Right lobe of liver (tissue), 6 donors: Measurements from ENCODE around the gene TGM6. TPM values are rescaled to one million over a fixed set of nuclear protein-coding genes. Genes with fewer than 3 reads are reported as not detected.
A peak's percentile ranks its signal among the peaks of the same experiment; 100 is the strongest.

Source experiments
- ATAC-seq, 4 donors: fragments of 200-7000 bp; cut with Tn5 transposase; one replicate each; pipeline ENCODE4 v1.9.1; 2020; ENCODE audit warnings: mild to moderate bottlenecking in 4 of 4, moderate library complexity in 4 of 4
- DNase-seq, 3 donors: peaks; one replicate each; pipeline ENCODE4 v3.0.0-alpha.2; 2020
- H3K27ac ChIP-seq, 3 donors: fragments of 200-600 bp; one replicate each; pipeline ENCODE4 v1.8.0; 2022
- H3K27me3 ChIP-seq, 2 donors: fragments of 200-600 bp; one replicate each; pipeline ENCODE4 v1.8.0; 2022
- H3K36me3 ChIP-seq, 4 donors: fragments of 200-600 bp; sonication (generic) in 1 of 4; one replicate each; pipeline versions ENCODE4 v1.5.1 to v1.8.0; 2017 to 2022; ENCODE audit warnings: control low read depth in 1 of 4
- H3K4me1 ChIP-seq, 4 donors: fragments of 200-600 bp; sonication (generic) in 1 of 4; one replicate each; pipeline versions ENCODE4 v1.5.1 to v1.8.0; 2017 to 2022; ENCODE audit warnings: control low read depth in 1 of 4
- H3K4me3 ChIP-seq, 3 donors: fragments of 200-600 bp; one replicate each; pipeline ENCODE4 v1.8.0; 2022
- H3K9me3 ChIP-seq, 4 donors: fragments of 200-600 bp; sonication (generic) in 1 of 4; one replicate each; pipeline versions ENCODE4 v1.5.1 to v1.8.0; 2017 to 2022; ENCODE audit warnings: control low read depth in 1 of 4
- POLR2A ChIP-seq: fragments of 450-650 bp; IDR thresholded peaks from one replicate; pipeline ENCODE4 v1.6.1; 2017; ENCODE audit warnings: antibody characterized with exemption, mild to moderate bottlenecking
- WGBS: methylation state at CpG from one replicate; pipeline ENCODE4 v1.1.6; 2018; ENCODE audit warnings: low coverage, low lambda C conversion rate; ENCODE audit not compliant: insufficient coverage; ENCODE audit errors: missing lambda C conversion rate; 5-methylcytosine and 5-hydroxymethylcytosine counted together
- intact Hi-C, 2 donors: fragments of 100-400 bp; cut with DNase I; formaldehyde crosslinking; loops; one replicate each; pipeline versions ENCODE4 v1.11.2 to v1.14.1; 2022
- small RNA-seq, 2 experiments: library from RNA; depleted of rRNA; stranded (forward); fragments of <200 nt; gene quantifications; one replicate each; pipeline ENCODE3, GENCODE V24; 2016
- total RNA-seq, 6 experiments: library from RNA; depleted of rRNA in 2 of 6; stranded (reverse); fragments of >200 nt in 2 of 6; fragmentation: NEBNext Ultra II Directional in 3 of 6; extraction: Animal tissue kit (Norgen Biotek cat#: 25700) in 3 of 6; gene quantifications; one replicate each; pipeline versions ENCODE4 v1.1.0 to v1.2.4, GENCODE V29; 2016 to 2023
- TF ChIP-seq, protein P1 (sequence below), 4 donors: fragments of 200-600 bp in 3 of 4; fragments of 450-650 bp in 1 of 4; IDR thresholded peaks; one replicate each; pipeline versions ENCODE4 v1.5.1 to v1.8.0; 2016 to 2022; ENCODE audit warnings: antibody characterized with exemption in 4 of 4, mild to moderate bottlenecking in 2 of 4
- donor health status: DM: no; HTN: yes; CAD: no.
- donor health status: DM: no; HTN: no; CAD: no.
- donor health status: DM: no; HTN: no; CAD: no.
- donor health status: DM: no; HTN: yes; CAD: no.
- donor health status: DM: no; HTN: yes; CAD: no.

The TGM6 gene
- total RNA-seq, 6 experiments from 2014 or later = not detected

DNA sequence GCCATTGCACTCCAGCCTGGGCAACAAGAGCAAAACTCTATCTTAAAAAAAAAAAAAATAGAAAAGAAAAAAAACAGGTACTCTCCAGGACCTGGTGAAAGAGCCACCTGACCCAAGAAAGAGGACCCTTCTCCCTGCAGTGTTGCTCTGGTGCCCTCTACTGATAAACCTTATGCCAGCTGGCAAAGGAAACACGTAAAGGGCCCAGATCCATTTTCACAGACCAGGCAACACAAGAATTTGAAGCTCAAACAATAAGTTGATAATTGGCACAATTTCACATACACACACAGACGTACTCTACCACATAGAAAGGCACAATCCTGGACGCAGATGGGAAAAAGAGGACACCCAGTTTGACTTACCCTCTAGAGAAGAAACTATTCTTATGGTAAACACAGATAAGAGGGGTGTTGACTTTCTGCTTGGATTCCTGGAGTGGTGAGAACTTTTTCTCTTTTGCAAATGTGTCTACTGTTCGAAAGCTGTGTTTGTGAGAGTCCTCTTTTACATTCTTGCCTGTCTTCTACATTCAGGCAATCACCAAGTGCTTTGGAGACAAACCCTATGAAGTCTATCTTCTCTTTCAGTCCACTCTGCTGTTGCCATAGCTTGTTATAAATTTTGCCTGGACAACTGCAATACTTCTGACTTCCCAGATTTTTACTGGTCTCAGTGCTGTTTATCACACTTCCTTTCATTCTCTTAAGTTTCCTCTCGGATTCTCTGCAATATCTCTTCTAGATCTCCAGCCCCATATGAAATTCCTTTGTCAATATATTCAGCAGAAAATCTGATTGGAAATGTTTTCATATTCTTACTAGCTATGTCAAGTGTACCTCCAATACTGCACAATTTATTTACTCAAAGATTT is 96.3 kb downstream of the TGM6 start:
- 57% methylated on average over 5 of the region's 5 CpGs for WGBS

DNA sequence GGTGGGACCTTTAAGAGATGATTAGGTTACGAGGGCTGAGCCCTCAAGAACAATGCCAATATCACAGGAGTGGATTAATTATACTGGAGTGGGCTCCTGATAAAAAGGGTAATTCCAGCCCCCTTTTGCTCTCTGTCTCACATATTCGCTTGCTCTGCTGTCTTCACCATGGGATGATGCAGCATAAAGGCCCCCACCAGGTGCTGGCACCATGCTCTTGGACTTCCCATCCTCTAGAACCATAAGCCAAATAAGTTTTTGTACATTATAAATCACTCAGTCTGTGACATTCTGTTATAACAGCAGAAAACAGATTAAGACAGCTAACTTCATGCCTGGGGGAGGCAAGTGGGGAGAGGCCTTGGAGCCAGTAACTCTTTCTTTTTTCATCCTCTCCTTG is 99.7 kb downstream of the TGM6 start:
- Histone ChIP-seq H3K4me1 (peaks cover 0 to 12% (median 5%) of the 10 kb centered on the region in 4 donors), H3K36me3 (peaks cover 0 to 31% (median 7%) of the 10 kb centered on the region in 4 donors), H3K9me3 (no peaks in the 10 kb centered on the region), H3K27me3 (no peaks in the 10 kb centered on the region), H3K27ac (no peak overlapping the region), H3K4me3 (no peak overlapping the region)
- WGBS = no CpG with 5 or more reads among the region's 2 CpGs
- no peak for TF ChIP-seq POLR2A
- TF ChIP-seq, protein P1, sequence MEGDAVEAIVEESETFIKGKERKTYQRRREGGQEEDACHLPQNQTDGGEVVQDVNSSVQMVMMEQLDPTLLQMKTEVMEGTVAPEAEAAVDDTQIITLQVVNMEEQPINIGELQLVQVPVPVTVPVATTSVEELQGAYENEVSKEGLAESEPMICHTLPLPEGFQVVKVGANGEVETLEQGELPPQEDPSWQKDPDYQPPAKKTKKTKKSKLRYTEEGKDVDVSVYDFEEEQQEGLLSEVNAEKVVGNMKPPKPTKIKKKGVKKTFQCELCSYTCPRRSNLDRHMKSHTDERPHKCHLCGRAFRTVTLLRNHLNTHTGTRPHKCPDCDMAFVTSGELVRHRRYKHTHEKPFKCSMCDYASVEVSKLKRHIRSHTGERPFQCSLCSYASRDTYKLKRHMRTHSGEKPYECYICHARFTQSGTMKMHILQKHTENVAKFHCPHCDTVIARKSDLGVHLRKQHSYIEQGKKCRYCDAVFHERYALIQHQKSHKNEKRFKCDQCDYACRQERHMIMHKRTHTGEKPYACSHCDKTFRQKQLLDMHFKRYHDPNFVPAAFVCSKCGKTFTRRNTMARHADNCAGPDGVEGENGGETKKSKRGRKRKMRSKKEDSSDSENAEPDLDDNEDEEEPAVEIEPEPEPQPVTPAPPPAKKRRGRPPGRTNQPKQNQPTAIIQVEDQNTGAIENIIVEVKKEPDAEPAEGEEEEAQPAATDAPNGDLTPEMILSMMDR (IDR thresholded peaks at IDR 0.05) = no peak
- no peak for DNase-seq
- intact Hi-C loops = no loop called here
- ATAC-seq = no peak

More for the DNA sequence above, 96.3 kb downstream of the TGM6 start:
- H3K27me3 ChIP-seq = no peaks in the 10 kb centered on the region
- DNase-seq (no peak), ATAC-seq (peak; percentile 54 to 80 (median 72))
- peaks cover 0 to 16% (median 5%) of the 10 kb centered on the region in 4 donors for H3K4me1 ChIP-seq
- peak overlapping the region in 2 of 3 donors; percentile 58 to 62 for H3K27ac ChIP-seq
- H3K4me3 ChIP-seq = no peak overlapping the region
- no peaks in the 10 kb centered on the region for H3K9me3 ChIP-seq
- intact Hi-C loops = no loop called here
- TF ChIP-seq, protein P1 (IDR thresholded peaks at IDR 0.05) = peak in 3 of 4 donors; percentile 25 to 58 (median 47)
- no peak for TF ChIP-seq POLR2A
- peaks cover 0 to 2% (median under 1%) of the 10 kb centered on the region in 4 donors for H3K36me3 ChIP-seq

Small RNA genes within 50 kb of the gene (small RNA-seq; reads per million reads assigned to genes)
- 0 reads per million in 2 experiments for gene RF00019

Other genes with a start within 250 kb of the TGM6 start
- 1 to 10 TPM in 1 of 6 experiments, under 1 TPM in 3, not detected in 2; 0.15 to 3.0 (median 0.30) TPM for gene TGM3, start 84.9 kb upstream of the TGM6 start, total RNA-seq
- 100 to 1,000 TPM in 1 of 6 experiments, 10 to 100 TPM in 5; 25.4 to 105 (median 48.1) TPM for gene SNRPB, start 89.9 kb downstream of the TGM6 start, total RNA-seq
- 1 to 10 TPM; 3.9 to 7.3 (median 6.0) TPM for gene ZNF343, start 128.0 kb downstream of the TGM6 start, total RNA-seq
- not detected for gene TMC2, start 155.7 kb downstream of the TGM6 start, total RNA-seq